OCI-LY3 (cell line): ENCODE data around the gene TMEM132D.

Source experiments
- H2AFZ ChIP-seq: fragments of 200-600, 300-600 bp; shearing (Covaris generic); 2 replicates; pipeline ENCODE4 v1.6.0; 2014; ENCODE audit warnings: antibody characterized with exemption, low read depth, low read length
- H3K27ac ChIP-seq: fragments of 200-600, 300-600 bp; sonication (generic); 2 replicates; pipeline ENCODE4 v1.5.1; 2014; ENCODE audit warnings: mild to moderate bottlenecking, low read length, moderate library complexity, mixed read lengths
- H3K27me3 ChIP-seq: fragments of 200-600, 300-600 bp; sonication (generic); 2 replicates; pipeline ENCODE4 v1.6.1; 2014; ENCODE audit warnings: low read depth, low read length, mixed read lengths
- H3K36me3 ChIP-seq: fragments of 200-600, 300-600 bp; sonication (generic); replicated peaks from 2 replicates; pipeline ENCODE3; 2014; ENCODE audit warnings: low read depth, low read length, mixed read lengths
- H3K4me1 ChIP-seq: fragments of 300-600, 200-600 bp; sonication (generic); 2 replicates; pipeline ENCODE4 v1.6.1; 2014; ENCODE audit warnings: low read length, mixed read lengths
- H3K4me2 ChIP-seq: fragments of 200-600, 300-600 bp; sonication (generic); 2 replicates; pipeline ENCODE4 v1.6.1; 2014; ENCODE audit warnings: low read length, mixed read lengths
- H3K4me3 ChIP-seq: fragments of 300-600, 200-600 bp; sonication (generic); 2 replicates; pipeline ENCODE4 v1.5.1; 2014; ENCODE audit warnings: antibody characterized with exemption, mild to moderate bottlenecking, low read length, moderate library complexity
- H3K79me2 ChIP-seq: fragments of 300-600, 200-600 bp; shearing (Covaris generic); 2 replicates; pipeline ENCODE4 v1.6.1; 2014; ENCODE audit warnings: mild to moderate bottlenecking, low read length, mixed read lengths
- H3K9ac ChIP-seq: fragments of 300-600, 200-600 bp; shearing (Covaris generic); 2 replicates; pipeline ENCODE4 v1.6.0; 2014; ENCODE audit warnings: mild to moderate bottlenecking, low read length, moderate library complexity
- H3K9me3 ChIP-seq: fragments of 200-600, 300-600 bp; shearing (Covaris generic); 2 replicates; pipeline ENCODE4 v1.6.1; 2014; ENCODE audit warnings: low read length, mixed read lengths; ENCODE audit not compliant: insufficient read depth
- H4K20me1 ChIP-seq: fragments of 200-600, 300-600 bp; sonication (generic); 2 replicates; pipeline ENCODE4 v1.6.1; 2016; ENCODE audit warnings: low read length, mixed read lengths; ENCODE audit not compliant: insufficient read depth
- CTCF ChIP-seq: fragments of 200-600, 300-600 bp; sonication (generic); IDR thresholded peaks from 2 replicates; pipeline ENCODE4 v1.5.1; 2014; ENCODE audit warnings: antibody characterized with exemption, low read length, low read depth
- EZH2phosphoT487 ChIP-seq: fragments of 200-600 bp; shearing (Covaris generic); IDR thresholded peaks from 2 replicates; pipeline ENCODE4 v1.6.1; 2018; ENCODE audit warnings: antibody characterized with exemption, mixed run types, low read depth

Gene TMEM132D

GRCh38 chr12:129765719-129766118 is 138.1 kb downstream of the TMEM132D start:
- Histone ChIP-seq H3K4me2 (no peak overlapping the region), H3K9ac (no peak overlapping the region)
- TF ChIP-seq CTCF (no peak), EZH2phosphoT487 (no peak)

GRCh38 chr12:129762436-129762835 is 141.4 kb downstream of the TMEM132D start:
- Histone ChIP-seq H4K20me1 (no peaks in the 10 kb centered on the region), H3K4me2 (no peak overlapping the region), H3K27me3 (no peaks in the 10 kb centered on the region), H3K79me2 (no peaks in the 10 kb centered on the region), H3K36me3 (no peaks in the 10 kb centered on the region), H3K4me1 (no peaks in the 10 kb centered on the region), H2AFZ (no peak overlapping the region), H3K4me3 (no peak overlapping the region), H3K9me3 (no peaks in the 10 kb centered on the region; the same call in 1 of the 2 replicates), H3K27ac (no peak overlapping the region), H3K9ac (no peak overlapping the region)
- TF ChIP-seq CTCF = no peak

More at GRCh38 chr12:129765719-129766118, 138.1 kb downstream of the TMEM132D start:
- H3K27ac ChIP-seq = no peak overlapping the region
- H3K9me3 ChIP-seq = no peaks in the 10 kb centered on the region; the same call in 1 of the 2 replicates
- no peak overlapping the region for H3K4me3 ChIP-seq
- H3K36me3 ChIP-seq = no peaks in the 10 kb centered on the region
- no peaks in the 10 kb centered on the region for H3K4me1 ChIP-seq
- H2AFZ ChIP-seq = no peak overlapping the region
- no peaks in the 10 kb centered on the region for H4K20me1 ChIP-seq
- no peaks in the 10 kb centered on the region for H3K27me3 ChIP-seq
- H3K79me2 ChIP-seq = no peaks in the 10 kb centered on the region

- H3K9me3 ChIP-seq = no peaks in the 10 kb centered on the region
Observed at GRCh38 chr12:129753586-129753985, 150.2 kb downstream of the TMEM132D start.

GRCh38 chr12:129750421-129750820 is 153.4 kb downstream of the TMEM132D start:
- Histone ChIP-seq H4K20me1 (no peaks in the 10 kb centered on the region), H3K27ac (no peak overlapping the region), H3K79me2 (no peaks in the 10 kb centered on the region), H3K4me3 (no peak overlapping the region), H3K27me3 (no peaks in the 10 kb centered on the region), H3K9me3 (no peaks in the 10 kb centered on the region), H3K4me2 (no peak overlapping the region), H2AFZ (no peak overlapping the region), H3K9ac (no peak overlapping the region), H3K4me1 (no peaks in the 10 kb centered on the region), H3K36me3 (no peaks in the 10 kb centered on the region)
- TF ChIP-seq CTCF = no peak
- no peak for TF ChIP-seq EZH2phosphoT487

More at GRCh38 chr12:129753586-129753985, 150.2 kb downstream of the TMEM132D start:
- TF ChIP-seq CTCF (no peak), EZH2phosphoT487 (no peak)
- H3K4me1 ChIP-seq = no peaks in the 10 kb centered on the region
- H3K9ac ChIP-seq = no peak overlapping the region
- H3K27me3 ChIP-seq = no peaks in the 10 kb centered on the region
- no peaks in the 10 kb centered on the region for H3K36me3 ChIP-seq
- no peaks in the 10 kb centered on the region for H4K20me1 ChIP-seq
- no peak overlapping the region for H3K27ac ChIP-seq
- H3K4me2 ChIP-seq = no peak overlapping the region
- H3K79me2 ChIP-seq = no peaks in the 10 kb centered on the region
- no peak overlapping the region for H2AFZ ChIP-seq
- no peak overlapping the region for H3K4me3 ChIP-seq
